ENCODE data around the gene KMT5C. TPM values are rescaled to one million over a fixed set of nuclear protein-coding genes. Genes with fewer than 3 reads are reported as not detected.

The KMT5C gene
- total and polyA plus RNA-seq, 2 experiments from 2014 or later, result 14.2 to 34.3 TPM

DNA sequence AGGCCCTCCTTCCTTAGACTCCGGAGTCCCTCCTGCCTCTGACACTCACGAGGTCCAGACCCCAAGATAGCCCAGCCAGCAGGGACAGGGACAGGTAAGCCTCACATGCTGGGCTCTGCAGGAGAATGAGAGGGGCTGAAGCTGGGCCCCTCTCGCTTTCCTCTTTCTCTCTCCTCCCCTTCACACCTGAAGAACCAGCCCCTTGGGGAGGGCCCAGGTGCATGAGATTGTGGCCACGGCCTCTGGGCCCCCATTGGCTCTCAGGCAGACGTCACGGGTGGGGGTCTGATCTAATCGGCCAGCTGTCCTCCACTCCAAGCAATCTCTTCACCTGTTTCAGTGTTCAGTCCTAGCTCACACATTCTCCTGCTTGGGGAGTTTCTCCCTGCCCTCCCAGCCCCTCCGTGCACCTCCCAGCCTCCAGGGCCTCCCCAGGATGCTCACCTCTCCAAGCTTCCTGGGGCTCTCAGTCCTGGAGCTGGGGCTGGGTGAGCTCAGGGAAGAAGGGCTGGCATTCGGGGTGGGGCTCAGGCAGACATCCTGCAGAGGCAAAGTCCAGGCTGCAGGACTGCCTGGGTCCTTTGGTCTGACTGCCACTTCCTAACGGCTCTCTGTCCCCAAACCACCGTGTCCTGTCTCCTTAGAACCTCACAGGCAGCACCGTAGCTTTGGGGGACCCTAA is 17.3 kb upstream of the KMT5C start:
- H3K4me2 ChIP-seq, result no peak overlapping the region

More for the DNA sequence above, 17.3 kb upstream of the KMT5C start:
- no peak overlapping the region for H3K27ac Mint-ChIP-seq
- Histone ChIP-seq H3K4me1 (ENCODE audit: insufficient read depth) (peaks cover 5% of the 10 kb centered on the region; the same call in 1 of the 2 replicates), H3F3A (replicated peaks; ENCODE audit: low read depth) (0 out of 2 replicates have a peak, but pooled peaks cover 4% of the 10 kb centered on the region), H3K79me2 (replicated peaks; ENCODE audit: insufficient read depth) (no peaks in the 10 kb centered on the region), H3K27ac (ENCODE audit: low read depth) (no peak overlapping the region), H2AFZ (no peak overlapping the region), H3K27me3 (ENCODE audit: insufficient read depth) (no peaks in the 10 kb centered on the region), H4K20me1 (replicated peaks; ENCODE audit: insufficient read depth) (no peaks in the 10 kb centered on the region), H3K4me3 (no peak overlapping the region), H3K36me3 (ENCODE audit: insufficient read depth) (no peaks in the 10 kb centered on the region), H3K9me2 (ENCODE audit: insufficient read depth) (no peaks in the 10 kb centered on the region)
- H3K4me1 Mint-ChIP-seq, result peaks cover 15% of the 10 kb centered on the region
- peak; percentile 9 for ATAC-seq
- H3K4me3 Mint-ChIP-seq, result no peak overlapping the region
- TF ChIP-seq EZH2 (IDR thresholded peaks at IDR 0.05; ENCODE audit: low read depth, unreplicated experiment) (no peak), ZNF462 (CRISPR knock-in tag; IDR thresholded peaks at IDR 0.05) (no peak), ETS1 (IDR thresholded peaks at IDR 0.05) (no peak), EZH2phosphoT487 (IDR thresholded peaks at IDR 0.05; ENCODE audit: unreplicated experiment) (no peak), CREB1 (CRISPR knock-in tag; IDR thresholded peaks at IDR 0.05; ENCODE audit: low read depth) (no peak), ZNF331 (CRISPR knock-in tag; IDR thresholded peaks at IDR 0.05; ENCODE audit: low read depth) (no peak)
- TF ChIP-seq, protein P1, sequence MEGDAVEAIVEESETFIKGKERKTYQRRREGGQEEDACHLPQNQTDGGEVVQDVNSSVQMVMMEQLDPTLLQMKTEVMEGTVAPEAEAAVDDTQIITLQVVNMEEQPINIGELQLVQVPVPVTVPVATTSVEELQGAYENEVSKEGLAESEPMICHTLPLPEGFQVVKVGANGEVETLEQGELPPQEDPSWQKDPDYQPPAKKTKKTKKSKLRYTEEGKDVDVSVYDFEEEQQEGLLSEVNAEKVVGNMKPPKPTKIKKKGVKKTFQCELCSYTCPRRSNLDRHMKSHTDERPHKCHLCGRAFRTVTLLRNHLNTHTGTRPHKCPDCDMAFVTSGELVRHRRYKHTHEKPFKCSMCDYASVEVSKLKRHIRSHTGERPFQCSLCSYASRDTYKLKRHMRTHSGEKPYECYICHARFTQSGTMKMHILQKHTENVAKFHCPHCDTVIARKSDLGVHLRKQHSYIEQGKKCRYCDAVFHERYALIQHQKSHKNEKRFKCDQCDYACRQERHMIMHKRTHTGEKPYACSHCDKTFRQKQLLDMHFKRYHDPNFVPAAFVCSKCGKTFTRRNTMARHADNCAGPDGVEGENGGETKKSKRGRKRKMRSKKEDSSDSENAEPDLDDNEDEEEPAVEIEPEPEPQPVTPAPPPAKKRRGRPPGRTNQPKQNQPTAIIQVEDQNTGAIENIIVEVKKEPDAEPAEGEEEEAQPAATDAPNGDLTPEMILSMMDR (conservative IDR thresholded peaks at IDR 0.05; ENCODE audit: low read depth in 2 of 2), result no peak
- peaks cover 12% of the 10 kb centered on the region for H3K27me3 Mint-ChIP-seq (ENCODE audit: insufficient read depth, low read depth, poor library complexity)
- no peaks in the 10 kb centered on the region; the same call in 2 of the 3 replicates for H3K9me3 Mint-ChIP-seq
- no peak for DNase-seq (ENCODE audit: low spot score)
- no peaks in the 10 kb centered on the region for H3K36me3 Mint-ChIP-seq (ENCODE audit: low read depth)

Data from GM23338 (cell line).